ENCODE measurements around the gene BCAS3. TPM values are rescaled to one million over a fixed set of nuclear protein-coding genes. Genes with fewer than 3 reads are reported as not detected.

The BCAS3 gene
- polyA plus RNA-seq, 1 donor from 2014 or later, result 23.2 TPM

DNA sequence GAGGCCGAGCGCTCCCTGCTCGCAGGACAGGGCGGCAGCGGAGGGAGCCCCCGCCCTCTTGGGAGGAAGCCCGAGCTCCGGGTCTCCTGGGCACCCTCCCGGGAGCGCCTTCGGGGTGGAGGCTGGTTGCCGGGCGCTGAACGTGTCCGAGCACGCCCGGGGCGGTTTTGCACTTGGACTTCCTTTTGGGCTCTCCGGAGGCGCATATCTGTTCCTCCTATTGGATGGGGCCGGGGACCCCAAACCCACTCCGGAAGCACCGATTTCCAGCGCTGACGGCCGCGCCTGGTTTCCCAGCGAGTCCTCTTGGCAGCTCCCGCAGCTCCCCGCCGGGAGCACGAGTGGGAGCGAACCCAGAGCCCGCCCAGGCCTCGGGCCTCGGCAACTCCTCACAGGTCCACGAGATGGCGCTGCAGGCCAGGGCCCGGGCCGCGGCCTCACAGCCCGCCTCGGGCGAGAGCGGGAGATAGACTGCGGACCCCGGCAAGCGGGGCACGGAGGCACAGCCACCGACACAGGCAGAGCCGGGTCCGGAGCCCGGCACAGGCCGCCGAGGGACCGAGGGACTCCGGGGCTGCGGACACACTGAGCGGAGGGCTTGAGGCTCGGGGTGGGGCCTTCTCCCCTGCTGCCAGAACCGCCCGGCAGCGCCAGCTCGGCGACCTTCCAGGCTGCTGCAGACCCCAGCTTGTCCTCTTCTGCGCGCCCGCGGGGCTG, 734.6 kb downstream of the BCAS3 start:
- no peaks in the 10 kb centered on the region for H3K9me3 Mint-ChIP-seq
- H3K4me3 Mint-ChIP-seq, result peak overlapping the region; percentile 37 to 86 (median 64)
- H3K36me3 Mint-ChIP-seq, result no peaks in the 10 kb centered on the region
- peak overlapping the region in 1 of 3 donors; percentile 31 for H3K27ac Mint-ChIP-seq
- H3K4me1 Mint-ChIP-seq, result peaks cover 11 to 18% (median 15%) of the 10 kb centered on the region in 3 donors
- peaks cover 28% of the 10 kb centered on the region for H3K27me3 Mint-ChIP-seq

DNA sequence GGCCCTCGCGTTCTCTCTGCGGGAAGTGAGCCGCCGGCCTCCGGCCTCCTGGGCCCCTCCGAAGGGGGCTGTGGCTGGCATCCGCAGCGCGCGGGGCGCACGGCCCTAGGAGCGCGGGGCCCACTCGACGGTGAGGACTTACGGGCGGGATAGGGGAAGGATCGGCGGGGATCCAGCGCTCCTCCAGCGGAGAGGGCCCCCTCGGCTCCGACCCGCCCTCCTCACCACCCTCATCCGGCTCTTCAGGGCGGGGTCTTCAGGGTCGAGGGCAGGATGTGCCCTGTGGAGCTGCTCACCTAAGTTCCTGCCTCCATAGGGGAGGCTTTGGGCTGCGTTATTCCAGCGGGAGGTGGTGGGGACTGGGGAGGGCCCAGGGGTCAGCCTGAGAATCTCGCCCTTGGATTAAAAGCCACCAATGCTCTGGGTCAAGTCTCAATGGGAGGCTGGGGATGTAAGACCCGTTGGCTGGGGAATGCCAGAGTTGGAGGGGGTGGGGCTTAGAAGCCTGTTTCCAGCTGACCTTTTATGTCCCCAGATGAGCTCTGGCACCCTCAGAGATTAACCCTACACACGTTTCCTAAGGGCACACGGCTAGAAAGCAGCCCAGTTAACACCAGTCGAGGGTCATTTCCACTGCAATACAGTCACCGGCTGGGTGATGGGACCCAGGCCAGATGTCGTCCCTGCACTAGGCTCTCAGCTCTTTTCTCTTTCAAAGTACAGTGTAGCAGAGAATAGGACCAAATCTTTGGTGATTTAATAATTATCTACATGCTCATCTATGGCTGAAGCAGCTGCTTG, 735.4 kb downstream of the BCAS3 start:
- H3K27me3 Mint-ChIP-seq, result peaks cover 20% of the 10 kb centered on the region
- no peaks in the 10 kb centered on the region for H3K36me3 Mint-ChIP-seq
- H3K27ac Mint-ChIP-seq, result no peak overlapping the region
- H3K4me1 Mint-ChIP-seq, result peaks cover 11 to 14% (median 11%) of the 10 kb centered on the region in 3 donors
- H3K4me3 Mint-ChIP-seq, result peak overlapping the region; percentile 53 to 86 (median 69)
- no peaks in the 10 kb centered on the region for H3K9me3 Mint-ChIP-seq

DNA sequence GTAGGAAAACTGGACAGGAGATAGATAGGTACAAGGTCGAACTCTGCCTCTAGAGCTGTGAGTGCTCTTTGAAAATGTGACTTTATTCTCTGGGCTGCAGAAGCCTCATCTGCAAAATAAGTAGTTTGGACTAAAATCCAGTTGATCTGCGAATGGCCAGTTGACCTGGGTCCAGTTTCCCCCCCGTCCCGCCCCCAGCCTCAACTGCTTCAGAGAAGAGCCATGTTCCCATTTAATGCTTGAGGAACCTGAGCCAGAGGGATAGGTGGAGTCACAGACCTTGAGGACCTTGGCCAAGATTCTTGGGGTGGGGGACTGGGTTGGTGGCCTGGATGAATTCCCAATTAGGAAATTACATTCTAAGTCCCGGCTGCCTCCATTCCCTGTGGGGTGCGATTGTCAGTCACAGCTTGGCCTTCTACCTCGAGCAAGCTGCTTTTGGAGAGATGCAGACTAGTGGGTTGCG, 736.0 kb downstream of the BCAS3 start:
- peaks cover 18% of the 10 kb centered on the region for H3K27me3 Mint-ChIP-seq
- no peaks in the 10 kb centered on the region for H3K9me3 Mint-ChIP-seq
- H3K36me3 Mint-ChIP-seq, result no peaks in the 10 kb centered on the region
- no peak overlapping the region for H3K27ac Mint-ChIP-seq
- H3K4me1 Mint-ChIP-seq, result peaks cover 9 to 12% (median 11%) of the 10 kb centered on the region in 3 donors
- peak overlapping the region in 3 of 4 donors; percentile 53 to 70 (median 68) for H3K4me3 Mint-ChIP-seq

DNA sequence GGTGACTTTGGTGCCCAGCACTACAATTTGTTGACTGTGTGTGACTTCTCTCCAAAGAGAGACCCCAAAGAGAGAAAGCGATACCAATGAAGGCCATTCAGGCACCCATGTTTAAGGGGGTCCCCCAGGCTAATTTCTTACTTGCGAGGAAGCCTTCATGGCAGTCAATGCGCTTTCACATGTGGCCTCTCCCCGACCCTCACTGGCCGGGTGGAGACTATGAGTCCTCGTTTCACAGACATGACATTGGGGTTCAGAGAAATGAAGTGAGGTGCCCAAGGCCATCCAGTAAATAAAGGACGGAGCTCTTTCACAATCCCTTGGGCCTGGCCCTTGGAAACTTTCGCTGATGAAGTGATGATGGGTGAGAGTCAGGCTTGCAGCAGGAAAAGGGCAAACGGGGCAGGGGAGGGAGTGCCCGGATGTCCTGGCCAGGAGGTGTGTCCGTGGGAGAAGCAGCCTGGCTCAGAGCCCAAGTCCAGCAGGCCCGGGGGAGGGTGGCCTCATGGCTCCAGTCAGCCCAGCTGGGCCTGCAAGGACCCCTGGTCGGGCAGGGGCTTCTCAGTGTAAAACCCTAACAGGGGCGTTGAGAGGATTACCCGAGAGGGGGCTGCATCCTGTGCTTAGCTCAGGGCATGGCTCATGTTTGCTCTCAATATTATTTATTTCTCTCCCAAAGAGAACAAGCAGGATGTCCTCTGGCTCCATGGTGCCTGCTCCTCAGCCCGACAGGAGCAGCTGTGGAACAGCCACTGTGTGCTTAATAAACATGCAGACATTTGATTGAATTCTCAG, 736.7 kb downstream of the BCAS3 start:
- Mint-ChIP-seq H3K4me1 (peaks cover 5 to 10% (median 8%) of the 10 kb centered on the region in 3 donors), H3K9me3 (no peaks in the 10 kb centered on the region), H3K36me3 (no peaks in the 10 kb centered on the region), H3K27me3 (peaks cover 18% of the 10 kb centered on the region), H3K4me3 (peak overlapping the region in 2 of 4 donors; percentile 9 to 55), H3K27ac (no peak overlapping the region)

DNA sequence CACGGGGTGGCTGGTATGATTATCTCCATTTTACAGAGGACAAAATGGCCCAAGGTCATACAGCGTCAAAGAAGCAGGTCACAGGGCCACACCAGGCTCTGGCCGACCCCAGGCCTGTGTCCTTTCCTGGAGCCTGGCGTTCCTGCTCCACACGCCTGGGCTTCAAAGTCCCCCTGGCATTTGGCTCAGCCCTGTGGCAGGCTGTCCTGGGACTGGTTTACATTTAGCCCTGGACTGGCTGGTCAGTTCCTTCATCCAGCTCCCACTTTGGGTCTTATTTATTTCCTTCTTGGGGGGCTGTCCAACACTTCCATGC, 737.2 kb downstream of the BCAS3 start:
- Mint-ChIP-seq H3K4me3 (peak overlapping the region in 1 of 4 donors; percentile 55), H3K27me3 (peaks cover 18% of the 10 kb centered on the region), H3K4me1 (peaks cover 5 to 8% (median 8%) of the 10 kb centered on the region in 3 donors)

DNA sequence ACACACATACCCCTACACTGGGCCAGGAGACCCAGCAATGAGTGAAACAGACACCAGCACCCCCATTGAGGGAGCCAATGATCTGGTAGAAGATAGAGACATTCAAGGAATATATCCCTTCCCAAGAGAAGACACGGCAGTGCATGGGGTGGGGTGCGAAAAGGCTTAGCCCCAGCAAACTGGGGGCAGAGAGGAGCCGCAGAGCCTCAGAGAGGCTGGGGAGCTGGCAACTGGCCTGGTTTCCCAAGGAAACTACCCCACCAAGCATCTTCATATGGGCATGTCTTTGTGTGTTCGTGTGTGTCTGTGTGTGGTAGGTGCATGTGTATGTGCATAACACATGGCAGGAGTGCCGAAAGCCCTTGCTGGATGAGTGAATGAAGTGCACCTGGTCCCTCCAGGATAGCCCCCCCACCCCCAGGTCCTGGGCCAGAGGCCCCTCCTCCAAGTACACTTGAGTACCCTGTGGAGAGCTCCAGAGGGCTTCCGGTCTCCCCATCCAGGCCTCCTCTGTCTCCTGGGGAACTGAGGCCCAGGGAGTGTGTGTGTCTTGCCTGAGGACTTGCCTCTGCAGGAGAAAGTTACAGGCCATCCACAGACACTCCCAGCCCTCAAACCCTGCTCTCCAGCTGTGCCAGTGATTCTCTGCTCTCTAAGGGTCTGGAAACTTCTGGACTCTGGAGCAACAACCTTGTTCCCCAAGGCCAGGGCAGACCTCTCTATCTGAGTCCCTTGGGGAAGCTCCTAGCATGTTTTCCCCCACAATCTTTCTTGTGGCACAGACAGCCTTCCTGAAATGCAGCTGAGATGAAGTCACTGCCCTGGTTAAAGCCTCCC, 737.9 kb downstream of the BCAS3 start:
- no peaks in the 10 kb centered on the region for H3K36me3 Mint-ChIP-seq
- H3K4me1 Mint-ChIP-seq, result peaks cover 2 to 4% (median 4%) of the 10 kb centered on the region in 3 donors
- H3K4me3 Mint-ChIP-seq, result peak overlapping the region in 1 of 4 donors; percentile 55
- H3K27me3 Mint-ChIP-seq, result peaks cover 12% of the 10 kb centered on the region
- H3K27ac Mint-ChIP-seq, result peak overlapping the region in 1 of 3 donors; percentile 41
- H3K9me3 Mint-ChIP-seq, result no peaks in the 10 kb centered on the region

More for the DNA sequence above, 737.2 kb downstream of the BCAS3 start:
- Mint-ChIP-seq H3K9me3 (no peaks in the 10 kb centered on the region), H3K36me3 (no peaks in the 10 kb centered on the region), H3K27ac (no peak overlapping the region)

DNA sequence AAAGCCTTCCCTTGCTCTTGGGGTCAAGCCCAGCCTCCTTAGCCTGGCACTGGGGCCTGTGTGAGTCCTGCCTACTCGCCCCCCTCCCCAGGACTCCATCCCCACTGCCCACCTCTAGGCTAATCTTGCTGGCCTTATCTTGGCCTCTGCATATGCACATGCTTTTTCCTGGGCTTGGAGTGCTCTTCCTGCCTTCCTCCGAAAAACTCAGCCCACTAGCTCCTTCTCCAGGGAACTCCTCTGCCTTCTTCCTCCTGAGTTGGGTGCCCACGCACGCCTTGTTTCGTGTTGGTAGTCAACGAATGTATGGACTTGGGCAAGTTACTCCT, 738.5 kb downstream of the BCAS3 start:
- Mint-ChIP-seq H3K27ac (peak overlapping the region in 1 of 3 donors; percentile 41), H3K4me1 (peaks cover 0 to 2% (median 2%) of the 10 kb centered on the region in 3 donors), H3K36me3 (no peaks in the 10 kb centered on the region), H3K4me3 (peak overlapping the region in 1 of 4 donors; percentile 2), H3K27me3 (peaks cover 11% of the 10 kb centered on the region), H3K9me3 (no peaks in the 10 kb centered on the region)

DNA sequence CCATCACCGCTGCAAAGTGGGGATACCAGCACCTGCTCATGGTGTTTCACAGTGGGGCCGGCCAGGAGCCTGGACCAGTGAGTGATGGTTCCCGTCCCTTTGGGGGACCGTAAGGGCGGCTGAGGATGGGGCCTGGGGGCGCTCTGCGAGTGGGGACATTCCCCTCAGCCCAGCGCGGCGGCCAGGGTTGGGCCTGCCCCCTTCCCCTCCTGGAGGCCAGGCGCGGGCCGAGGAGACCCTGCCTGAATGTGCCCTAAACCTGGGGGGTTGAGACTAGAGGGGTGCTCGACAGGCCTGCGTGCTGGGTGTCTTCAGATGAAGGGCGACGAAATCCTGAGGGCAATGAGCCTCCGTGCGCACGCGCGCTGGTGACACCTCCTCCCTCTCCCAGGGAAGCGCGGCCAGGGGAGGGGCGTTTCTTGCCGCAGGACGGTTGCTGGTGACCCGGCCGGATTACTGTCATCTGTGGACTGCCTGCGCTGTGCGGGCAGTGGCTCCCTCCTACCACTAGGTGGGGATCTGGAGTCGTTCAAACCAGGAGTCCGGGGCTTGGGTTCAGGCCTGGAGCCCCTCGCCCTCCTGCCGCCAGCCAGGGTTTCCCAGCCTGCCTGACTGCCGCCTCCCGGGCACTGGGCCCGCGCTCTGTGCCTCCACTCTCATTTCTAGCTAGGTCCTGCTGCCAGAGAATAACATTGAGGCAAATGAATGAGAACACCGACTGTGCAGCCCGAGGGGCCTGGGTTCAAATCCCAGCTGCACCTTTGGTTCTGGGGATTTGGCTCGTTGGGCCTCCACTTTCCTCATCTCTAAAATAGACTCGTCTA, 739.1 kb downstream of the BCAS3 start:
- Mint-ChIP-seq H3K9me3 (no peaks in the 10 kb centered on the region), H3K36me3 (no peaks in the 10 kb centered on the region), H3K27me3 (peaks cover 14% of the 10 kb centered on the region), H3K4me3 (peak overlapping the region in 1 of 4 donors; percentile 52), H3K4me1 (peaks cover 0 to 2% (median 2%) of the 10 kb centered on the region in 3 donors), H3K27ac (no peak overlapping the region)

DNA sequence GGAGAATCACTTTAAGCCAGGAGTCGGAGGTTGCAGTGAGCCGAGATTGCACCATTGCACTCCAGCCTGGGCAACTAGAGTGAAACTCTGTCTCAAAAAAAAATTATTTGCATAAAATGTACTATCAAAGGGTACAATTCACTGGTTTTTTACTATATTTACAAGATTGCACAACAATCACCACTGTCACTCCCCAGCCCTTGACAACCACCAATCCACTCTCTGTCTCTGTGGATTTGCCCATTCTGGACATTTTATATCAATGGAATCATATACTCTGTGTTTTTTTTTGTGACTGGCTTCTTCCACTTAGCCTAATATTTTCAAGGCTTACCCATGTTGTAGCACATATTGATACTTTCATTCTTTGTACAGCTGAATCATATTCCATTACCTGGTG, 740.8 kb downstream of the BCAS3 start:
- Mint-ChIP-seq H3K4me3 (no peak overlapping the region), H3K27me3 (peaks cover 19% of the 10 kb centered on the region), H3K9me3 (no peaks in the 10 kb centered on the region), H3K27ac (no peak overlapping the region), H3K4me1 (peaks cover 0 to 2% (median 0%) of the 10 kb centered on the region in 3 donors), H3K36me3 (no peaks in the 10 kb centered on the region)

DNA sequence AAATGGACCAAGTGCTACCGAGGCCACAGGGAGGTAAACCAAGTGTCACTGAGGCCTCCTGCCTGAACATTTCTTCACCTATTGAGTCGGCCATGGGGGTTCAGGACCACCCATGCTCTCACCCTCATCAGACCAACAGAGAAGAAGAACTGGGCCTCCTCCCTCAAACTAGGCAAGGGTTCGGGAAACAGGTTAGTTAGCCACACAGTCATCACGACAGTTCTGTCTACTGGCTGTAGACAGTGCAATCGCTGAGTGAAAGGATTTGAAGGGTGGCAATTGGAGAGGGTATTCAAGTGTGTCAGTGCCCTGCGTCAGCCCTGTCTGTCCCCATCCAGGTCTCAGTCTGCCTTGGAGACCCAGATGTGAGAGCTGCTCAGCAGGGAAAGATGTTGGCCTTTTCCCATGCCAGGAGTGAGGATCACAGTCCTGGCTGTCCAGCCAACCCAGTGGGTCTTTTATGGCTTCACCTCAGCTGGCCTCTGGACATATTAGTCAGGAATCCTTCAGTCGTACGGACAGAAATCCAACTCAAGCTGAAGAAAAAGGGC, 741.9 kb downstream of the BCAS3 start:
- H3K4me1 Mint-ChIP-seq, result peaks cover 0 to 2% (median 0%) of the 10 kb centered on the region in 3 donors
- no peak overlapping the region for H3K4me3 Mint-ChIP-seq
- H3K27me3 Mint-ChIP-seq, result peaks cover 21% of the 10 kb centered on the region
- H3K27ac Mint-ChIP-seq, result peak overlapping the region in 1 of 3 donors; percentile 91
- no peaks in the 10 kb centered on the region for H3K36me3 Mint-ChIP-seq
- no peaks in the 10 kb centered on the region for H3K9me3 Mint-ChIP-seq

DNA sequence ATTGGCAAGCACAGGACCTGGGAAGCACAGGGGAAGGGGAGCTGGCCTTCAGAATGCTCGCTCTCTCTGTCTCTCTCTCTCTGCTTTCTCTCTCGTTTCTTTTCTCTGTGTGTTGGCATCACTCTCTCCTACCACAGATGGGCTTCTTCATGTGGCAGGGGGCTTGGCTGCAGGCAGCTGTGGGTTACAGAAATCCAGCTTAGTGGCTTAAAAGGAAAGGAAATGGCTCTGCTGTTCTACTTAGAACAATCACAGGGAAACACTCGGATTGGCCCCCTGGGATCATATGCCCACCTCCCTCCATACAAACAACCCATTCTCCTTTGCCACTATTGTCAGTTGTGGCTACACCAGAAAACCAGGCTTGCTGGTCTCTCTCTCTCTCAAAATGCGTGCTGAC, 742.4 kb downstream of the BCAS3 start:
- Mint-ChIP-seq H3K36me3 (no peaks in the 10 kb centered on the region), H3K27ac (peak overlapping the region in 1 of 3 donors; percentile 91), H3K4me1 (peaks cover 0 to 2% (median 0%) of the 10 kb centered on the region in 3 donors), H3K9me3 (no peaks in the 10 kb centered on the region), H3K4me3 (peak overlapping the region in 1 of 4 donors; percentile 8), H3K27me3 (peaks cover 25% of the 10 kb centered on the region)

DNA sequence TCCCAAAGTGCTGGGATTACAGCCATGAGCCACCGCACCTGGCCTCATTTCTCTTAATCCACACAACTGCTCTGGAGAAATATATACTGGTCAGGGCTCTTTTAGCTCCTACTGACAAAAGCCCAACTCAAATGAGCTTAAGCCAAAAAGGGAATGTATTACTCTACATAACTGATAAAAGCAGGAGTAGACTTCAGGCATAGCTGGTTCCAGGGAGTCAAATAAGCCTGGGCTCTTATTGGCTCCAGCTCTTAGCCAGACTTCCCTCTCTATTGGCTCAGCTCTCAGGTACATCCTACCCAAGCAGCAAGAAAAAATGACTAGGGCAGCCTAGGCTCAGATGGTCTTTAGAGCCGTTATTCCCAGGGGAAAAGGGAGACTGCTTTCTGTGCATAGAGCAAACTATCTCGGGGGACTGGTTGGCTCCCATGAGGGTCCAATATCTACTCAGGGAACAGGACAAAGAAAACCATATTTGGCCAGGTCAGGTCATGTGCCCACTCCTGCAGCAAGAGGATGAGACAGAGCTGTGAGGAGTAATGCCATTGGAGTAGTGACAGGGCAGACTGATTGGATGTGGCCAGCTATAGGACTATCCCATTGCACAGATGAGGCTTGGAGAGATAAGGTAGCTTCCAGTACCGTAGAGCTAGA, 743.2 kb downstream of the BCAS3 start:
- Mint-ChIP-seq H3K36me3 (no peaks in the 10 kb centered on the region), H3K4me3 (no peak overlapping the region), H3K9me3 (no peaks in the 10 kb centered on the region), H3K27me3 (peaks cover 25% of the 10 kb centered on the region), H3K27ac (peak overlapping the region in 1 of 3 donors; percentile 27), H3K4me1 (peaks cover 0 to 2% (median 0%) of the 10 kb centered on the region in 3 donors)

DNA sequence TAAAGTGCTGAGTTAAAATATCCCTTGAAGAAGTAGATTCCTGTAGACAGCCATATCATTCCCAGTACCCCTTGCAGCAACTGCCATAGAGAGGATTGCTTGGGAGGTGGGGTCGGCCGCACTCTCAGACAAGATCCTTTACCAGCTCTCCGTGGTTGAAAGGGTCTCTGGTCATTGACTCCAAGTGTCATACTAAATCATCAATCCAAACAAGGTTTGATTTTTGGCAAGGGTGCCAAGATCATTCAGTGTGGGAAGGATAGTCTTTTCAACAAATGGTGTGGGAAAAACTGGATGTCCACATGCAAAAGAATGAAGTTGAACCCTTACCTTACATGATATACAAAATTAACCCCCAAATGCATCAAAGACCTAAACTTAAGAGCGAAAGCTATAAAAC, 743.8 kb downstream of the BCAS3 start:
- Mint-ChIP-seq H3K9me3 (no peaks in the 10 kb centered on the region), H3K27ac (no peak overlapping the region), H3K36me3 (no peaks in the 10 kb centered on the region), H3K4me1 (peaks cover 0 to 2% (median 0%) of the 10 kb centered on the region in 3 donors), H3K4me3 (no peak overlapping the region), H3K27me3 (peaks cover 25% of the 10 kb centered on the region)
